Testis (tissue), 3 donors: ENCODE measurements around the gene WDR27. TPM values are rescaled to one million over a fixed set of nuclear protein-coding genes. Genes with fewer than 3 reads are reported as not detected.

Source experiments
- DNase-seq: peaks from one replicate; pipeline ENCODE4 v3.0.0-alpha.2; 2019
- H3K27ac ChIP-seq, 2 donors: fragments of 200-600 bp; sonication (generic); one replicate each; pipeline ENCODE4 v1.5.1; 2019
- H3K27me3 ChIP-seq: fragments of 200-600 bp; sonication (generic); one replicate; pipeline ENCODE4 v1.5.1; 2019
- H3K36me3 ChIP-seq: fragments of 200-600 bp; sonication (generic); one replicate; pipeline ENCODE4 v1.5.1; 2017; ENCODE audit warnings: low read depth; ENCODE audit errors: missing control alignments
- H3K4me1 ChIP-seq: fragments of 200-600 bp; sonication (generic); one replicate; pipeline ENCODE4 v1.5.1; 2019
- H3K4me3 ChIP-seq, 2 donors: fragments of 200-600 bp; sonication (generic); one replicate each; pipeline ENCODE4 v1.5.1; 2017 to 2019
- H3K9me3 ChIP-seq: fragments of 200-600 bp; sonication (generic); one replicate; pipeline ENCODE4 v1.5.1; 2017
- CTCF ChIP-seq, 3 experiments: fragments of 450-650 bp in 2 of 3; fragments of 200-600 bp in 1 of 3; sonication (generic) in 1 of 3; IDR thresholded peaks; one replicate each; pipeline ENCODE4 v1.5.1; 2016 to 2019; ENCODE audit warnings: antibody characterized with exemption in 3 of 3, mild to moderate bottlenecking in 2 of 3, moderate library complexity in 1 of 3
- POLR2A ChIP-seq: fragments of 450-650 bp; IDR thresholded peaks from one replicate; pipeline ENCODE4 v1.6.1; 2017; ENCODE audit warnings: antibody characterized with exemption, mild to moderate bottlenecking, moderate library complexity
- WGBS, 2 donors: methylation state at CpG; one replicate each; pipeline ENCODE4 v1.1.5; 2018; 5-methylcytosine and 5-hydroxymethylcytosine counted together
- intact Hi-C: fragments of 100-400 bp; cut with DNase I; formaldehyde crosslinking; loops from one replicate; pipeline ENCODE4 v1.15.1; 2023; ENCODE audit warnings: low total_unique reads
- polyA plus RNA-seq: library from polyadenylated mRNA; stranded (reverse); fragments of 350-450 nt; fragmentation: Illumina TruSeq; extraction: RNeasy Lipid Tissue Mini Kit (QIAGEN cat#74804); gene quantifications from one replicate; pipeline ENCODE4 v1.2.3, GENCODE V29; 2014; ENCODE audit warnings: low read depth, low replicate concordance; ENCODE audit not compliant: insufficient read depth
- total RNA-seq, 2 donors: library from RNA; depleted of rRNA; stranded (reverse); fragments of >200 nt; gene quantifications; one replicate each; pipeline ENCODE4 v1.2.3, GENCODE V29; 2016

Gene WDR27
- total and polyA plus RNA-seq, 3 donors from 2014 or later = 32.8 to 101 (median 84.0) TPM

- intact Hi-C loops = no loop called here
These were observed 20.8 kb upstream of the WDR27 start for GRCh38 chr6:169722362-169723199.

DNA sequence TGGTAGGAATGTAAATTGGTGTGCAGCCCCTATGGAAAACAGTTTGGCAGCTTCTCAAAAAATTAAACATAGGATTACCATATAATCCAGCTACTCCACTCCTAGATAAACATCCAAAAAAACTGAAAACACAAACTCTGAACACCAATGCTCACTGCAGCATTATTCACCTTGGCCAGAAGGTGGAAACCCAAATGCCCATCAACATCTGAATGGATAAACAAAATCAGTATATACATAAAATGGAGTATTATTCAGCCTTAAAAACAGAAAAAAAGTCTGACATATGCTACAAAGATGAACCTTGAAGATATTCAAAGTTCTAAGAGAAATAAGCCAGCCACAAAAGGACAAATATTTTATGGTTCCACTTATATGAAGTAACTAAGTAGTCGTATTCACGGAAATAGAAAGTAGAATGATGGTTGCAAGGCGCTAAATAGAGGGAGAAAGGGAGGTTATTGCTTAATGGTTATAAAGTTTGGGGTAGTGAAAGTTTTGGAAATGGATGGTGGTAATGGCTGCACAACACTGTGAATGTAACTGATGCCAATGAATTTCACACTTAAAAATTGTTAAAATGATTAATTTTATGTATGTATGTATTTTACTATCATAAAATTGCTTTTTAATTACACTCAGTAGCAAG lies 18.5 kb upstream of the WDR27 start:
- no peak overlapping the region for H3K4me3 ChIP-seq
- no peaks in the 10 kb centered on the region for H3K27me3 ChIP-seq
- no peak for DNase-seq
- peaks cover 8% of the 10 kb centered on the region for H3K4me1 ChIP-seq
- TF ChIP-seq CTCF (IDR thresholded peaks at IDR 0.05) (no peak), POLR2A (no peak)
- intact Hi-C loops = no loop called here
- 83 to 86% methylated on average over 3 of the region's 3 CpGs for WGBS, 2 donors
- H3K27ac ChIP-seq = no peak overlapping the region
- H3K9me3 ChIP-seq = no peaks in the 10 kb centered on the region
- no peaks in the 10 kb centered on the region for H3K36me3 ChIP-seq

More at GRCh38 chr6:169722362-169723199, 20.8 kb upstream of the WDR27 start:
- Histone ChIP-seq H3K4me3 (peak overlapping the region; percentile 68 to 76), H3K9me3 (no peaks in the 10 kb centered on the region), H3K36me3 (no peaks in the 10 kb centered on the region), H3K4me1 (peaks cover 12% of the 10 kb centered on the region), H3K27ac (peak overlapping the region; percentile 81 to 92), H3K27me3 (no peaks in the 10 kb centered on the region)
- TF ChIP-seq CTCF (IDR thresholded peaks at IDR 0.05) (no peak), POLR2A (no peak)
- peak; percentile 59 for DNase-seq
- WGBS, 2 donors = 2 to 14% methylated on average over 8 to 22 of the region's 22 CpGs

DNA sequence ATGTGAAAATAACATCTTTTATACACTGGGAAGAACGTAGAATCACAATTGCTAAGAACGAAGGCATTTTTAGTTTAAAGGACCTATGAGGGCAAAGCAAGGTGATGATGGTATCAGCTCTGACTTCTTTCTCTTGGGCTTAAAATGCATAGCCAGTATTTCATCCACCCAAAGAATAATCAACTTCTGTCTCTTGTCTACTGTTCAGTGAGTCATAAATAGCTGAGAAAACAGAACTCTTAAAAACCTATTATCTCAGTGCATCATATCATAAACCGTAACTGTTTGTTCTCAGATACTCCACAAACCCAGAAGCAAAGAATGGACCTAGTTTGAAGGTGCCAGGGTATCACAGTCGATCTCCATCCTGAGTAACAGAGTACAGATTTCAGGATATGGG lies 17.3 kb upstream of the WDR27 start:
- intact Hi-C loops = no loop called here
- TF ChIP-seq CTCF (IDR thresholded peaks at IDR 0.05) (no peak), POLR2A (no peak)
- Histone ChIP-seq H3K4me1 (peaks cover 8% of the 10 kb centered on the region), H3K27me3 (no peaks in the 10 kb centered on the region), H3K27ac (no peak overlapping the region), H3K9me3 (no peaks in the 10 kb centered on the region), H3K36me3 (no peaks in the 10 kb centered on the region), H3K4me3 (no peak overlapping the region)
- no peak for DNase-seq
- 85% methylated on average over 4 of the region's 4 CpGs for WGBS, 2 donors

DNA sequence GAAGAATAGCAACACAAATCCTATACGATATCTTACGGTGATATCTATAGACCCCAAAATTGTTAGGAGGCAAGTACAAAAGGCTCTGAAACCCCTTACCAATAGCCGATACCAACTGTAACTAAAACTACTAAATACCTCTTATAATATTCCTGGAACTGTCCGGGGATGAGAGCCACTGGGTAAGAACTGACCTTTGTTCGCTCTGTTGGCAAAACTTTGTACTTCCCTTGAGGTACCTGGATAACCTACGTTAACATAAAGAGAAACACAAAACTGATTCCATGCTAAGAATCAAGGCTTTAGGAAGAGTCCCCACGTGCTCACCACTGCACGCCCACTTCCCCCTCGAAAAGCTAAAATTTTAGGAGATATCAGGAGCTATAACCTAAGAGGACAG lies 12.8 kb upstream of the WDR27 start:
- Histone ChIP-seq H3K27ac (no peak overlapping the region), H3K9me3 (no peaks in the 10 kb centered on the region), H3K4me3 (no peak overlapping the region), H3K27me3 (no peaks in the 10 kb centered on the region), H3K36me3 (no peaks in the 10 kb centered on the region), H3K4me1 (no peaks in the 10 kb centered on the region)
- 93 to 96% methylated on average over 9 of the region's 9 CpGs for WGBS, 2 donors
- intact Hi-C loops = no loop called here
- DNase-seq = no peak
- TF ChIP-seq POLR2A = no peak
- TF ChIP-seq CTCF (IDR thresholded peaks at IDR 0.05) = no peak
